ENCODE data around the gene TELO2.

Gene TELO2

GRCh38 chr16:1498899-1499676 lies 5.9 kb downstream of the TELO2 start:
- no peak for DNase-seq (ENCODE audit: low read depth, low spot score)

GRCh38 chr16:1499756-1500464 lies 6.8 kb downstream of the TELO2 start:
- no peak for DNase-seq (ENCODE audit: low read depth, low spot score)

- DNase-seq (ENCODE audit: low read depth, low spot score), result no peak
Measured at GRCh38 chr16:1500465-1501150, 7.4 kb downstream of the TELO2 start.

- no peak for DNase-seq (ENCODE audit: low read depth, low spot score)
Measured at GRCh38 chr16:1501630-1502029, 8.5 kb downstream of the TELO2 start.

GRCh38 chr16:1502092-1503004 lies 9.2 kb downstream of the TELO2 start:
- DNase-seq (ENCODE audit: low read depth, low spot score), result no peak

GRCh38 chr16:1503110-1503955 lies 10.2 kb downstream of the TELO2 start:
- DNase-seq (ENCODE audit: low read depth, low spot score), result no peak

- no peak for DNase-seq (ENCODE audit: low read depth, low spot score)
Measured at GRCh38 chr16:1505073-1505844, 12.1 kb downstream of the TELO2 start.

GRCh38 chr16:1505912-1506311 lies 12.8 kb downstream of the TELO2 start:
- no peak for DNase-seq (ENCODE audit: low read depth, low spot score)

- no peak for DNase-seq (ENCODE audit: low read depth, low spot score)
Measured at GRCh38 chr16:1506494-1507213, 13.5 kb downstream of the TELO2 start.

- no peak for DNase-seq (ENCODE audit: low read depth, low spot score)
Measured at GRCh38 chr16:1508494-1509187, 15.5 kb downstream of the TELO2 start.

GRCh38 chr16:1509307-1510221 lies 16.4 kb downstream of the TELO2 start:
- no peak for DNase-seq (ENCODE audit: low read depth, low spot score)

- no peak for DNase-seq (ENCODE audit: low read depth, low spot score)
Measured at GRCh38 chr16:1510272-1510671, 17.1 kb downstream of the TELO2 start.

- no peak for DNase-seq (ENCODE audit: low read depth, low spot score)
Measured at GRCh38 chr16:1510941-1511351, 17.8 kb downstream of the TELO2 start.

GRCh38 chr16:1511662-1512569 lies 18.8 kb downstream of the TELO2 start:
- DNase-seq (ENCODE audit: low read depth, low spot score), result no peak

- no peak for DNase-seq (ENCODE audit: low read depth, low spot score)
Measured at GRCh38 chr16:1512774-1513173, 19.6 kb downstream of the TELO2 start.

GRCh38 chr16:1514507-1514906 lies 21.3 kb downstream of the TELO2 start:
- DNase-seq (ENCODE audit: low read depth, low spot score), result no peak

Measured in astrocyte of the hippocampus (primary cell).